GM23248 (cell line): ENCODE measurements around the gene CSNK2A3. TPM values are rescaled to one million over a fixed set of nuclear protein-coding genes. Genes with fewer than 3 reads are reported as not detected.

Source experiments
- DNase-seq: peaks from one replicate; pipeline ENCODE4 v3.0.0-alpha.2; 2015
- H2AFZ ChIP-seq: fragments of 200-600 bp; sonication (generic); 2 replicates; pipeline ENCODE4 v1.6.1; 2016; ENCODE audit warnings: antibody characterized with exemption
- H3F3A ChIP-seq: fragments of 200-600 bp; sonication (generic); 2 replicates; pipeline ENCODE4 v1.6.1; 2016; ENCODE audit warnings: mild to moderate bottlenecking, antibody characterized with exemption, mixed run types; ENCODE audit not compliant: insufficient read depth
- H3K27ac ChIP-seq: fragments of 200-600 bp; sonication (generic); 2 replicates; pipeline ENCODE4 v1.5.1; 2016; ENCODE audit warnings: mild to moderate bottlenecking
- H3K27me3 ChIP-seq: fragments of 200-600 bp; sonication (generic); replicated peaks from 2 replicates; pipeline ENCODE4 v1.6.1; 2016; ENCODE audit warnings: mild to moderate bottlenecking; ENCODE audit not compliant: insufficient read depth
- H3K36me3 ChIP-seq: fragments of 200-600 bp; sonication (generic); 2 replicates; pipeline ENCODE4 v1.6.1; 2016; ENCODE audit warnings: low read depth, mild to moderate bottlenecking
- H3K4me1 ChIP-seq: fragments of 200-600 bp; sonication (generic); 2 replicates; pipeline ENCODE4 v1.6.1; 2016; ENCODE audit warnings: mild to moderate bottlenecking; ENCODE audit not compliant: insufficient read depth
- H3K4me2 ChIP-seq: fragments of 200-600 bp; sonication (generic); one replicate; pipeline ENCODE4 v1.6.1; 2016; ENCODE audit warnings: mild to moderate bottlenecking; ENCODE audit not compliant: unreplicated experiment
- H3K4me3 ChIP-seq: fragments of 200-600 bp; sonication (generic); 2 replicates; pipeline ENCODE4 v1.5.1; 2016; ENCODE audit warnings: mild to moderate bottlenecking
- H3K79me2 ChIP-seq: fragments of 200-600 bp; sonication (generic); 2 replicates; pipeline ENCODE4 v1.6.1; 2016; ENCODE audit warnings: mild to moderate bottlenecking; ENCODE audit not compliant: insufficient read depth
- H3K9ac ChIP-seq: fragments of 200-600 bp; sonication (generic); 2 replicates; pipeline ENCODE4 v1.6.1; 2016; ENCODE audit warnings: mild to moderate bottlenecking
- H3K9me2 ChIP-seq: fragments of 200-600 bp; sonication (generic); 2 replicates; pipeline ENCODE4 v1.6.1; 2016; ENCODE audit warnings: mixed run types, mild to moderate bottlenecking, moderate library complexity; ENCODE audit not compliant: insufficient read depth
- H3K9me3 ChIP-seq: fragments of 200-600 bp; sonication (generic); one replicate; pipeline ENCODE4 v1.6.1; 2017; ENCODE audit warnings: low read depth
- H4K20me1 ChIP-seq: fragments of 200-600 bp; sonication (generic); 2 replicates; pipeline ENCODE4 v1.6.0; 2016; ENCODE audit not compliant: insufficient read depth
- EZH2 ChIP-seq: fragments of 200-600 bp; sonication (generic); IDR thresholded peaks from 2 replicates; pipeline ENCODE4 v1.6.1; 2018; ENCODE audit warnings: antibody characterized with exemption, mild to moderate bottlenecking; ENCODE audit not compliant: insufficient read depth, poor library complexity, severe bottlenecking
- EZH2phosphoT487 ChIP-seq: fragments of 200-600 bp; sonication (generic); IDR thresholded peaks from 2 replicates; pipeline ENCODE4 v1.6.1; 2018; ENCODE audit warnings: antibody characterized with exemption, moderate library complexity, mild to moderate bottlenecking, low read depth; ENCODE audit not compliant: insufficient read depth
- WGBS, 2 experiments: methylation state at CpG; one replicate each; pipeline ENCODE4 v1.1.6; 2015 to 2017; ENCODE audit warnings: low lambda C conversion rate in 2 of 2, low coverage in 1 of 2; ENCODE audit errors: missing lambda C conversion rate in 2 of 2; 5-methylcytosine and 5-hydroxymethylcytosine counted together
- in situ Hi-C: fragments of 300-500 bp; cut with MboI; formaldehyde crosslinking; loops from 2 replicates; pipeline ENCODE4 v1.15.0; 2020
- polyA plus RNA-seq: library from polyadenylated mRNA; unstranded; fragments of >200 nt; fragmentation: Nextera tagmentation; extraction: Ambion mirVana; gene quantifications from 2 replicates; pipeline ENCODE4 v1.2.1, GENCODE V29; 2016
- total RNA-seq: library from RNA; depleted of rRNA; stranded (reverse); fragments of >200 nt; shearing (Covaris generic); gene quantifications from 2 replicates; pipeline ENCODE4 v1.2.3, GENCODE V29; 2014

CSNK2A3 gene
- total and polyA plus RNA-seq, 2 experiments from 2014 or later, result 0.73 to 2.5 TPM

DNA sequence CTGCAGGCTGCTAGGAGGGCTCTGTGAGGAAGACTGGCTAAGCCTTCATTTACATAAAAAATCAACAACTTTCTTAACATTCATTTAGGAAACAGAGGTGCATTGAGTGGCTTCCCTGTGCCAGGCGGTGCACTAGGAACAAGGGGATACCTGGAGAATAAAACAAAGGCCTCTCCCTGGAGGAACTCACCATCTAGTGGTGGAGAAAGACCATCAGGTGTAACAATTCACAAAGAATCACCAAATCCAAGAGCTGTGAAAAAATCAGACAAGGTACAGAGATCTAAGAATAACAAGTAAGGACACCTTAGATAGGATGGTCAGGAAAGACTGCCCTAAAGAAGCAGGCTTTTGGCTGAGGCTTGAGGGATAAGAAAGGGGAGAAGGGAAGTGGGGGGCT, 40.3 kb downstream of the CSNK2A3 start:
- no peak for DNase-seq
- Histone ChIP-seq H3K4me1 (peaks cover 6% of the 10 kb centered on the region; the same call in 1 of the 2 replicates), H3F3A (no peaks in the 10 kb centered on the region), H3K79me2 (no peaks in the 10 kb centered on the region), H3K9me3 (no peaks in the 10 kb centered on the region), H3K9me2 (no peaks in the 10 kb centered on the region), H3K4me3 (no peak overlapping the region), H3K4me2 (no peak overlapping the region), H2AFZ (no peak overlapping the region), H3K27me3 (no peaks in the 10 kb centered on the region), H3K27ac (no peak overlapping the region), H3K36me3 (no peaks in the 10 kb centered on the region), H4K20me1 (no peaks in the 10 kb centered on the region), H3K9ac (no peak overlapping the region)
- WGBS, 2 experiments, result 90 to 100% methylated on average over 1 of the region's 1 CpG
- in situ Hi-C loops, result no loop called here
- no peak for TF ChIP-seq EZH2phosphoT487
- TF ChIP-seq EZH2, result no peak

DNA sequence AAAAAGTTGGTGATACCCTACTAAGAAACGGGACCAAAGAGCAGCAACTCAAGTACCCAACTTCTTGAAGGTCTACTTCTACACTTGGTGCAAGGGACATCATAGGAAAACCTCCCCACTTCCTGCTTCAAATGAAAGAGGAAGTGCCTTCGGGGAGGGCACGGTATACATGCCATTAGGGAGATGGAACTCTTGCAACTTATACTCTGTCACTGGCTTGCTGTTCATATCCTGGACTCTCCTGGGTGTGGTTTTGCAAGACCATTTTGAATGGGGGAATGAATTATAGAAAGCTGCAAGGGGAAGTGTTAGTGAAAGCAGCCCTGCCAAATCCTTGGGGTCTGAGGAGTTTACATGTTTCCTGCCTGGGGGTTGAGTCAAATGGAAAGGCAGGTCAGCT, 41.9 kb downstream of the CSNK2A3 start:
- no peaks in the 10 kb centered on the region for H4K20me1 ChIP-seq
- H3K9me3 ChIP-seq, result no peaks in the 10 kb centered on the region
- H3K4me1 ChIP-seq, result peaks cover 6% of the 10 kb centered on the region; the same call in 1 of the 2 replicates
- no peaks in the 10 kb centered on the region for H3F3A ChIP-seq
- H3K27me3 ChIP-seq, result no peaks in the 10 kb centered on the region
- TF ChIP-seq EZH2 (no peak), EZH2phosphoT487 (no peak)
- no peak overlapping the region for H2AFZ ChIP-seq
- no peak overlapping the region for H3K9ac ChIP-seq
- H3K27ac ChIP-seq, result no peak overlapping the region
- H3K4me3 ChIP-seq, result no peak overlapping the region
- in situ Hi-C loops, result no loop called here
- no peaks in the 10 kb centered on the region for H3K79me2 ChIP-seq
- no peak overlapping the region for H3K4me2 ChIP-seq
- H3K9me2 ChIP-seq, result no peaks in the 10 kb centered on the region
- H3K36me3 ChIP-seq, result no peaks in the 10 kb centered on the region
- no peak for DNase-seq
- WGBS, 2 experiments, result 80 to 89% methylated on average over 3 of the region's 3 CpGs

DNA sequence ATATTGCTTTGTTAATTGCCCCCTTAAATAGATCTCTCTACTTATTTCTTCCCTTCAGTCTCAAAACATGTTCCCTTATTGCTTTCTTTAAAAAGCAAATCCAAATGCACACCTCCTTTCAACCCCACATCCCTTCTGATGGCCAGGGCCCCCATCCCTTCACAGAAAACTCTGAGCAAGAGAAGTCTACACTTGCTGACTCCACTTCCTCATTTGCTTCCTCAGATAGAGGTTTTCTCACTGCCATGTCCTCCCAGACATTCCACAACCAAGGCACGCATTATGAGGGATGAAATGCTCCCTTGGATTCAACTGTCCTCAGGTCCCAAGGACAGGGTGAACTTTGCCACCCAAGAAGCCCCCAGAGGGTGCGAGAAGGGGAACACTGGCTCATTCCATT, 43.1 kb downstream of the CSNK2A3 start:
- in situ Hi-C loops, result no loop called here
- 70 to 79% methylated on average over 2 of the region's 2 CpGs for WGBS, 2 experiments
- no peak for DNase-seq
- no peaks in the 10 kb centered on the region for H3K9me2 ChIP-seq
- H3K27ac ChIP-seq, result no peak overlapping the region
- no peak for TF ChIP-seq EZH2
- no peak overlapping the region for H3K4me2 ChIP-seq
- no peaks in the 10 kb centered on the region for H3F3A ChIP-seq
- peaks cover 6% of the 10 kb centered on the region; the same call in 1 of the 2 replicates for H3K4me1 ChIP-seq
- no peak overlapping the region for H3K4me3 ChIP-seq
- no peaks in the 10 kb centered on the region for H4K20me1 ChIP-seq
- H3K79me2 ChIP-seq, result no peaks in the 10 kb centered on the region
- H3K9ac ChIP-seq, result no peak overlapping the region
- H3K27me3 ChIP-seq, result no peaks in the 10 kb centered on the region
- H3K36me3 ChIP-seq, result no peaks in the 10 kb centered on the region
- H2AFZ ChIP-seq, result no peak overlapping the region
- no peaks in the 10 kb centered on the region for H3K9me3 ChIP-seq

DNA sequence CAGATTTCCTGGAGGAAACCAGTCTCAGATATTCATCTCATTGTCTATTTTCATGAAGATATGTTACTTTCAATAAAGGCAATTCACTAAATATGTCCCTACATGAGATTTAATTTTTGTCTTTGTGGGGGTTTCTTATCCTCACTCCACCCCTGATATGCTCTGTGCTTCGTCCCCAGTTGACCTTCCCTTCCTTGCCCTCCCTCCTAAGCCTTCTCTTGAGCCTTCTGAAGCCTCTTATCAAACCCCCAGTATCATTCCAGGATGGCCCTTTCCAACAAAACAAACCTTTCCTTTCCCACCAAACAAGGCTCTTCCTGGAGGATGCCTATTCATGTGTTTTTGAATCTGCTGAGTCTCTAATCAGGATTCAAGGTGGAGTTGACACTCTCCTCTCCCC, 44.8 kb downstream of the CSNK2A3 start:
- WGBS, 2 experiments, result 41 to 78% methylated on average over 1 of the region's 1 CpG
- no peaks in the 10 kb centered on the region for H3K36me3 ChIP-seq
- H3K27me3 ChIP-seq, result no peaks in the 10 kb centered on the region
- no peaks in the 10 kb centered on the region for H3K9me3 ChIP-seq
- H3K4me1 ChIP-seq, result no peaks in the 10 kb centered on the region; the same call in 1 of the 2 replicates
- no peak for DNase-seq
- no peaks in the 10 kb centered on the region for H3F3A ChIP-seq
- in situ Hi-C loops, result no loop called here
- no peaks in the 10 kb centered on the region for H3K9me2 ChIP-seq
- no peak overlapping the region for H3K4me2 ChIP-seq
- H3K9ac ChIP-seq, result no peak overlapping the region
- no peak overlapping the region for H3K4me3 ChIP-seq
- TF ChIP-seq EZH2 (no peak), EZH2phosphoT487 (no peak)
- no peak overlapping the region for H2AFZ ChIP-seq
- H3K79me2 ChIP-seq, result no peaks in the 10 kb centered on the region
- no peak overlapping the region for H3K27ac ChIP-seq
- H4K20me1 ChIP-seq, result no peaks in the 10 kb centered on the region

DNA sequence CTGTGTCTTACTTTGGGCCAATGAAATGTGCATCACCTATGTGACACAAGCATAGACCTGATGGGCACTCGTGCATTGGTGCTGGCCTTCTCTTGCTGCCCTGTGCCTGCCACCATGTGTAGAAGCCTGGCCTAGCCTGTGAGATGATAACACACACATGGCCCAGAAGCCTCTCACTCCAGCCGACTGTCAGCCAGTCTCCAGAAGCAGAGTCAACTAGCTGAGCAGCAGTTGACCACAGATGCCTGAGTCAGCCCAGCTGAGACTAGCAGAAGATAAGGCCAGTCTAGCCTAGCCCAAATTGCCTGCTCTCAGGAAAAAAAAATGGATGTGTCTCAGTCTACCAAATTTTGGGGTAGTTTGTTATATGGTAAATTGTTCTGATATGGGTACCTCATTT, 46.2 kb downstream of the CSNK2A3 start:
- in situ Hi-C loops, result no loop called here
- no peaks in the 10 kb centered on the region for H3F3A ChIP-seq
- no peaks in the 10 kb centered on the region for H3K36me3 ChIP-seq
- WGBS, 2 experiments, result 22 to 25% methylated on average over 2 of the region's 2 CpGs
- no peaks in the 10 kb centered on the region for H3K9me3 ChIP-seq
- no peaks in the 10 kb centered on the region for H3K79me2 ChIP-seq
- H3K9me2 ChIP-seq, result no peaks in the 10 kb centered on the region
- H3K4me3 ChIP-seq, result no peak overlapping the region
- H3K4me1 ChIP-seq, result no peaks in the 10 kb centered on the region
- TF ChIP-seq EZH2phosphoT487 (no peak), EZH2 (no peak)
- DNase-seq, result peak; percentile 64
- H3K27ac ChIP-seq, result no peak overlapping the region
- no peak overlapping the region for H2AFZ ChIP-seq
- no peaks in the 10 kb centered on the region for H4K20me1 ChIP-seq
- H3K27me3 ChIP-seq, result no peaks in the 10 kb centered on the region
- no peak overlapping the region for H3K9ac ChIP-seq
- H3K4me2 ChIP-seq, result no peak overlapping the region
